ENCODE results near the gene GRIK1. TPM values are rescaled to one million over a fixed set of nuclear protein-coding genes. Genes with fewer than 3 reads are reported as not detected.

Gene GRIK1
- total RNA-seq, 4 donors from 2014 or later: 0.30 to 0.76 (median 0.36) TPM

- WGBS, 2 donors: 79 to 89% methylated on average over 1 of the region's 1 CpG
- intact Hi-C loops (cut with DNase I; ENCODE audit: low total_unique reads): no loop called here
- TF ChIP-seq POLR2A (IDR thresholded peaks at IDR 0.05) (no peak), CTCF (IDR thresholded peaks at IDR 0.05) (no peak)
- DNase-seq (ENCODE audit: low spot score in 2 of 2): no peak
- no peak overlapping the region for H3K4me3 ChIP-seq (ENCODE audit: low read depth, poor library complexity, severe bottlenecking)
Measured at GRCh38 chr21:29521872-29522271, 417.9 kb downstream of the GRIK1 start.

GRCh38 chr21:29520171-29520570 lies 419.6 kb downstream of the GRIK1 start:
- TF ChIP-seq POLR2A (IDR thresholded peaks at IDR 0.05): no peak
- no peak for TF ChIP-seq CTCF (IDR thresholded peaks at IDR 0.05)
- intact Hi-C loops (cut with DNase I; ENCODE audit: low total_unique reads): no loop called here
- DNase-seq (ENCODE audit: low spot score in 2 of 2): no peak
- no peak overlapping the region for H3K4me3 ChIP-seq (ENCODE audit: low read depth, poor library complexity, severe bottlenecking)
- 66 to 70% methylated on average over 3 of the region's 3 CpGs for WGBS, 2 donors

GRCh38 chr21:29514652-29515247 lies 425.0 kb downstream of the GRIK1 start:
- TF ChIP-seq CTCF (IDR thresholded peaks at IDR 0.05) (no peak), POLR2A (IDR thresholded peaks at IDR 0.05) (no peak)
- 96 to 97% methylated on average over 2 of the region's 2 CpGs for WGBS, 2 donors
- no peak for DNase-seq (ENCODE audit: low spot score in 2 of 2)
- H3K4me3 ChIP-seq (ENCODE audit: low read depth, poor library complexity, severe bottlenecking): no peak overlapping the region
- intact Hi-C loops (cut with DNase I; ENCODE audit: low total_unique reads): no loop called here

GRCh38 chr21:29513535-29513934 lies 426.3 kb downstream of the GRIK1 start:
- WGBS, 2 donors: 78 to 93% methylated on average over 1 of the region's 1 CpG
- H3K4me3 ChIP-seq (ENCODE audit: low read depth, poor library complexity, severe bottlenecking): no peak overlapping the region
- no peak for TF ChIP-seq POLR2A (IDR thresholded peaks at IDR 0.05)
- no peak for TF ChIP-seq CTCF (IDR thresholded peaks at IDR 0.05)
- DNase-seq (ENCODE audit: low spot score in 2 of 2): no peak
- intact Hi-C loops (cut with DNase I; ENCODE audit: low total_unique reads): no loop called here

GRCh38 chr21:29511096-29511495 lies 428.7 kb downstream of the GRIK1 start:
- intact Hi-C loops (cut with DNase I; ENCODE audit: low total_unique reads): no loop called here
- TF ChIP-seq POLR2A (IDR thresholded peaks at IDR 0.05): no peak
- 74 to 76% methylated on average over 4 of the region's 4 CpGs for WGBS, 2 donors
- no peak for DNase-seq (ENCODE audit: low spot score in 2 of 2)
- H3K4me3 ChIP-seq (ENCODE audit: low read depth, poor library complexity, severe bottlenecking): no peak overlapping the region

- H3K4me3 ChIP-seq (ENCODE audit: low read depth, poor library complexity, severe bottlenecking): no peak overlapping the region
- WGBS, 2 donors: 58 to 66% methylated on average over 6 of the region's 6 CpGs
- TF ChIP-seq CTCF (IDR thresholded peaks at IDR 0.05): no peak
- TF ChIP-seq POLR2A (IDR thresholded peaks at IDR 0.05): no peak
- DNase-seq (ENCODE audit: low spot score in 2 of 2): no peak
- intact Hi-C loops (cut with DNase I; ENCODE audit: low total_unique reads): no loop called here
Measured at GRCh38 chr21:29509121-29509520, 430.7 kb downstream of the GRIK1 start.
